Left ventricle myocardium superior (tissue), 1 donor: Measurements from ENCODE around the gene PALS2. TPM values are rescaled to one million over a fixed set of nuclear protein-coding genes. Genes with fewer than 3 reads are reported as not detected.

Experiments used
- ATAC-seq: fragments of 200-7000 bp; cut with Tn5 transposase; one replicate; pipeline ENCODE4 v1.9.1; 2020; ENCODE audit warnings: mild to moderate bottlenecking, moderate library complexity
- DNase-seq: peaks from one replicate; pipeline ENCODE4 v3.0.0-alpha.2; 2020
- intact Hi-C: fragments of 100-400 bp; cut with micrococcal nuclease; formaldehyde crosslinking; loops from one replicate; pipeline ENCODE4 v1.11.0; 2022
- long read RNA-seq: library from polyadenylated mRNA; unstranded; transcript quantifications from one replicate; pipeline ENCODE4 v2.0.0, GENCODE V29; 2021
- total RNA-seq: library from RNA; stranded (reverse); fragmentation: NEBNext Ultra II Directional; extraction: Animal tissue kit (Norgen Biotek cat#: 25700); gene quantifications from one replicate; pipeline ENCODE4 v1.2.1, GENCODE V29; 2021
- donor health status: DM: no; HTN: yes; CAD: no; lungs with severe emphysema.

PALS2 gene
- total RNA-seq = 8.3 TPM
- long read RNA-seq, partial matches to known transcripts = 0 of 1 reads
- long read RNA-seq, other reads (novel, unspliced or antisense) = 1 of 1 reads

- intact Hi-C loops = no loop called here
- ATAC-seq (peak; percentile 98), DNase-seq (peak; percentile 84)
Measured at GRCh38 chr7:24572997-24573553, at the start of gene PALS2. PALS2 (plus strand) TSS chr7:24573452; CDS start chr7:24623668, 50,216 bp downstream.

- intact Hi-C loops = no loop called here
- DNase-seq = no peak
- no peak for ATAC-seq
Measured at GRCh38 chr7:24531255-24531654, 42.0 kb upstream of the PALS2 start.

- intact Hi-C loops = no loop called here
- DNase-seq (no peak), ATAC-seq (no peak)
Measured at GRCh38 chr7:24536682-24537081, 36.6 kb upstream of the PALS2 start.

GRCh38 chr7:24540956-24541355 is 32.3 kb upstream of the PALS2 start:
- ATAC-seq = no peak
- intact Hi-C loops = no loop called here
- no peak for DNase-seq

GRCh38 chr7:24545215-24545614 is 28.0 kb upstream of the PALS2 start:
- ATAC-seq (no peak), DNase-seq (no peak)
- intact Hi-C loops = no loop called here

GRCh38 chr7:24548390-24548789 is 24.9 kb upstream of the PALS2 start:
- intact Hi-C loops = no loop called here
- no peak for DNase-seq
- no peak for ATAC-seq

GRCh38 chr7:24549991-24550390 is 23.3 kb upstream of the PALS2 start:
- DNase-seq (no peak), ATAC-seq (no peak)
- intact Hi-C loops = no loop called here

GRCh38 chr7:24555184-24555583 is 18.1 kb upstream of the PALS2 start:
- ATAC-seq (no peak), DNase-seq (no peak)
- intact Hi-C loops = no loop called here

- intact Hi-C loops = no loop called here
- ATAC-seq = no peak
Measured at GRCh38 chr7:24555719-24556118, 17.5 kb upstream of the PALS2 start.

GRCh38 chr7:24560772-24561171 is 12.5 kb upstream of the PALS2 start:
- no peak for ATAC-seq
- intact Hi-C loops = no loop called here
- no peak for DNase-seq

More at GRCh38 chr7:24555719-24556118, 17.5 kb upstream of the PALS2 start:
- no peak for DNase-seq

GRCh38 chr7:24566274-24566673 is 7.0 kb upstream of the PALS2 start:
- intact Hi-C loops = no loop called here
- ATAC-seq = no peak
- no peak for DNase-seq

- intact Hi-C loops = no loop called here
- DNase-seq (no peak), ATAC-seq (no peak)
Measured at GRCh38 chr7:24570983-24571382, 2.3 kb upstream of the PALS2 start.

GRCh38 chr7:24572016-24572392 is 1.2 kb upstream of the PALS2 start:
- ATAC-seq (no peak), DNase-seq (no peak)
- intact Hi-C loops = no loop called here

- DNase-seq = peak; percentile 25
- intact Hi-C loops = no loop called here
- peak; percentile 34 for ATAC-seq
Measured at GRCh38 chr7:24572393-24572996, 757 bp upstream of the PALS2 start.

GRCh38 chr7:24573554-24574338 is 494 bp downstream of the PALS2 start:
- intact Hi-C loops = no loop called here
- DNase-seq (peak; percentile 59), ATAC-seq (peak; percentile 51)

- ATAC-seq (no peak), DNase-seq (no peak)
- intact Hi-C loops = no loop called here
Measured at GRCh38 chr7:24574386-24574785, 1.1 kb downstream of the PALS2 start.

GRCh38 chr7:24574950-24575349 is 1.7 kb downstream of the PALS2 start:
- ATAC-seq (no peak), DNase-seq (no peak)
- intact Hi-C loops = no loop called here

- intact Hi-C loops = no loop called here
- DNase-seq = no peak
Measured at GRCh38 chr7:24576171-24577025, 3.1 kb downstream of the PALS2 start.

GRCh38 chr7:24578052-24578451 is 4.8 kb downstream of the PALS2 start:
- DNase-seq (no peak), ATAC-seq (no peak)
- intact Hi-C loops = no loop called here

More at GRCh38 chr7:24576171-24577025, 3.1 kb downstream of the PALS2 start:
- no peak for ATAC-seq
